Measurements from ENCODE around the gene CDH8.
"Not testable (repeated sequence)": the region's sequence is repeated elsewhere in the genome, so short reads cannot be mapped to it uniquely, and the experiment has no call there.

CDH8 gene

DNA sequence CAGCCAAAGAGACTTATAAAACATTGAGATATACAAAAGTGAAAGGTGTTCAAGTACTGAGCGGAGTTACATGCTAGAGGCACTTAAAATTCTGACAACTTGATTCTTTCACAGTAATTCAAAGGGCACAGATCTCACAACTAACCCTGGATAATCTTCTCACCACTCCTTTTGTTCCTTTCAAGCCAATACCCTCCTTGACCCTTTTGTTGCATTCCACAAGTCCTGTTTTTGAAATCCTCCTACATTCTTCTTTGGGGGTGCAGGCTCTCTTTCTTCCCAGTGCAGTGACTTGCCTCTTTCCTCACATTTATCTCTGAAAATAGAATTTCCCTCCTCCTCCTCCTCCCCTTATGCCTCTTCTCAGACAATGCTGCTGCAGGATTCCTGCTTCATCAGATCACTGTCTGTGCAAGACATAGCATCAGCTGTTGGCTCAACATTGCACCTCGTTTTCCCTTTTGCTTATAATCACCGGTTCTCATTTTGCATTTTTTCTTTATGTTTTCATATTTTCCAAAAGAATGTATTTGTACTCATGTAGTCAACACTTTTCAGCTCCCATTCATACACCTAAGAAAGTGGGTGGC lies 199.3 kb downstream of the CDH8 start:
- DNase-seq = no peak

DNA sequence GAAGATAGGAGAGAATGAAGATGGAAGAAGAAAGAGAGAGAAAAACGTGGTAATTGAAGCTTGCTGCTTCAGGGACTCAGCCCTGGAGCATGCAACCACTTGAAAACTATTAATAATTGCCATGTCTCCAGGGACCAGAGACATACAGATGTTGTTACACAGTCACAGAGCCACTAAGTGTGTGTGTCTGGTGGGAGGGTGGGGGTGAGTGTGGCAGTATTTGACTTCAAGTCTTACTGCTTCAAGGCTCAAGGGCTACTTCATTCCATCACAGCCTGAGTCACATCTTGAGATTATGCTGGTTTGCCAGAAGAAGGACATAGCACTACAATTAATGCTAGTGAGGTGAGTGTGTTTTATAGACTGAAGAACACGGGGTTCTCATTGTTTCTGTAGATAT lies 202.2 kb downstream of the CDH8 start:
- DNase-seq = no peak

DNA sequence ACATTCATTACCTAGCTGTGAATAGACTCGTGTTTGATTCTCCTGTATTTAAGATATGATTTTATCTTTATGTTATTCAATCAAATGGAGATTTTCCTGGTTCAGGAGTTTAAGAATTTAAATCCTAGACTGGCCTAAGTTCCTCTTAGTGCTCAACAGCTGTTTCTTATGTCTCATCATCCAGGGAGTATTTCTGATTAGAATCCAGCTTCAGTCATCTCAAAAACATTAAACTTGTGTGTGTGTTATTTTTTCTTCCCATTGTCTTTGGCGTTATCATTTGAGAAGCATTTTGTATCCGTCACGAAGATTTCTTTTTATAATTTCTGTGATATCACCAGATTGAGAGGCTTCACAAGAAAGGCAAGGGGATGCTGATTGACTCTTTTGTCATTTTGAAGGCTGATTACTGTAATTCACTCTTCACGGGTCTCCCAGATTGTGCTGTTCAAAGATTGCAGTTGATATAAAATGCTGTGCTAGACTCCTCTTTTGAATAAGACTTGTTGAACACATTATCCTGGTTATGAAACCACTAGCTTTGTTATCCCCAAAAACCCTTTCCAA lies 204.8 kb downstream of the CDH8 start:
- no peak for DNase-seq

- no peak for DNase-seq
Observed at GRCh38 chr16:61829631-61830030, 206.6 kb downstream of the CDH8 start.

GRCh38 chr16:61823326-61823725 lies 212.9 kb downstream of the CDH8 start:
- DNase-seq = no peak

GRCh38 chr16:61820820-61821219 lies 215.4 kb downstream of the CDH8 start:
- DNase-seq = no peak

DNA sequence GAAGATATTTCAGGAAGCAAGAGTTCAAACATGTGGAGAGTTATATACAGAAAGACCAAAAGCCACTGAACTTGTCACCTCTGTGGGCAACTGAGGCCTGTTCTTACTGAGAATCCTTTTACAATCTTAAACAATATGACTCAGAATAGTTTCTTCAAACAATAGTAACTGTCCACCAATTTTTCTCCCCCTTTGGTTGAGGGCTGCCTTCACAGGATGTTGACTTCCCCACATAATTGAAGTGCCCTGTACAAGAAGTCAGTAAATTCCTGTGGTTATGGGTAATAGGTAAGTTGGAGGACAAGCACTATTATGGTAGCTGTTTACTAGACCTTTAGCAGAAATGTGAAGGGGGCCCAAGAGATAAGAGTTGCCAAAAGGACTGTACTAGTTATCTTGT lies 215.8 kb downstream of the CDH8 start:
- no peak for DNase-seq

DNA sequence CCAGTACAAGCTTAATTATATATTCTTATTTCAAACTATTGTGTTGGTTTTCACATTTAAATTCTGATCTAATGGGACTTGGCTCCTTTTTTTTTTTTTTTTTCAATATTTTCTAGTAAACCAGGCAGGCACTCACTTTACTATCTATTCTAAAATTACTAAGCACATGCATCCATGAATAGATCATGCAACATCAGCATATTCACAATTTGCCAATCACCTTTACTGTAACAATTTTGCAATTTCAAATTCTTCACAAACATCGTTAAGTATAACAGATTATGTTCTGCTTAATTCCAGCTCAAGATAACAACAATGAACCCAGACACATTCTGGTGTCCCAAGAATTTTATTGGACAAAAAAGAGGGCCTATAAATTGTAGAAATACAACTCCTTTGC lies 217.4 kb downstream of the CDH8 start:
- no peak for DNase-seq

DNA sequence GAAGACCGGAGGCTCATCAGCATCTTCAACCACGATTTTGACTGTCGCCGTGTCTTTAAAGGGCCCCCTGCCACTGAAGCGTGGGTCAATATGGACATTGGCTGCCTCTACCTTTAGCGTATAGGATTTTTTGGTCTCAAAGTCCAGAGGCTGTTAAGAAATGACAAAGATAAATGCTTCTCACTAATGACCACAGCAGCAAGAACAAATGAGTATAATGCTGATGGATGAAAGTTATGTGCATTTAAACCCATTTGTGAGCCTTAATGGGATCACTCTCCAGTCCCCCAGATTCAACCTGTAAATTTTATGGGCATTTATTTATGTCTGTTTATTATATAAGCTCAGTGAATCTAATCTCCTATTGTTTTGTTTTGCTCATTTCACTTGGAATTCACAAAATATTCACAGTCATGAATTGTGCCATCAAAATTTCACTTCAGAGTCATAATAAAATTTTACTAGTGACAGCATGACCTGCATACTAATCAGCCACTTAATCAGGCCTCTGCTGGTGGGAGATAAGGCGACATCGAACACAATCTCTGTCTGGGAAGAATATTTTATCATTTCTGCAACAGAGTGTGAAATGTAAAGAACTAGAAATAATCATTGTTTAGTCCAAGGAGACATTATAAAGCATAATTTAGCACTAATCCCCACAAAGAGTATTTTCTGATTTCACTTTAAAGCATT lies 218.5 kb downstream of the CDH8 start:
- DNase-seq = no peak

DNA sequence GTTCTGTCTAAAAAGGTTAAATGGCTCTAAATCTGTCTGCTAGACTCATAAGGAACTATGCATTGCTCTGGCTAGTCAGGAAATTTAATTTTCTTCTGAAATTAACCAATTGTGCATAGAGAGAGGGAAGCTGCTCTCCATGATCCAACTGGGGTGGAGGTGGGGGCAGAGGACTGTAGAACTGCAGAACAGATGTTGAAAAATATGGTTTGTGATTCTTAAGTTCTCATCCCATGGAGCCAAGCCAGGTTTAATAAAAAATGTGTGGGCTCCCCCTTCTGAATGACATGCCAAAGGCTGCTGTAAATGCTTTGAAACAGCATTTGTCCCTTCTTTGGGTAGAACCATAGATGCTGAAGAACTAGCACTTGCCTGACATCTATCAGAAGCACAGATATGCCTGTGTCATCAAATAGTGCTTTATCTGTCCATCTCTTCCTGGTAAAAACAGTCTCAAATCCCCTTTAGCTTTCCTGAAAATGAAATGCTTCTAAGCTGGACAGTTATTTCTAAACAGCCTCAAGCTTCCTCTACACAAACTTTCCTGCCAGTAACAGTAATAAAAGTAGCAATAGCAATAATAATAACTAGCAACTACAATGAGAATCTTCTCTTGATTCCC lies 221.4 kb downstream of the CDH8 start:
- DNase-seq = no peak

- DNase-seq = no peak
Observed at GRCh38 chr16:61813339-61813738, 222.9 kb downstream of the CDH8 start.

- no peak for DNase-seq
Observed at GRCh38 chr16:61812251-61812650, 224.0 kb downstream of the CDH8 start.

DNA sequence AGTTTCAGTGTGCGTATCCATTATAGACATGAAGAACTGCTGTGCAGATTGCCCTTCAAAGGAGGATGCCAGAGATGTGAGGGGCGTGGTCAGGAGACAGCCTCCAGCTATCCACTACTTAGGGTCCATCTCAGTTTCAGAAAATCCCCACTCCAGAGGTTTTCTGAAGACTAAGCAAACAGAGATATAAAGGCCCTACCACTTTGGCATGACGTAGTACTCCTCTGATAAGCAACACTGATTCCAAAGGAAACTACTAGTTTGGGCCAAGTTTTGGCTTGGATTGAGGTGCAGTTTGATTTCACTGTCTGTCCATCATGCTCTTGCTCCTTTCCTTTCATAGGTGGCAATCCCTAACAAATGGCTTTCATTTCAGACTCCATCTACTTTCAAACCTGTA lies 228.7 kb downstream of the CDH8 start:
- no peak for DNase-seq

DNA sequence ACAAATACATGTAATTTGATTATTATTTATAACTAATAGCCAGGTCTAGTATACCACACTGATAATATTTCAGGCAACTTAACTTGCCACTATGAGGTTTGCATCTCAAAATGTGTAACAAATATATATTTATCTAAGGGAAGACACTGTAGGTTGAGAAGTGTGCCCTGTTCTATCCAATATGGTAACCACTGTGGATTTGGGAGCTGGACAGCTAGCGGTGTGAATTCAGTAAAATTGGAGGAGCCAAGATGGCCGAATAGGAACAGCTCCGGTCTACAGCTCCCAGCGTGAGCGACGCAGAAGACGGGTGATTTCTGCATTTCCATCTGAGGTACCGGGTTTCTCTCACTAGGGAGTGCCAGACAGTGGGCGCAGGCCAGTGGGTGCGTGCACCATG lies 235.0 kb downstream of the CDH8 start:
- not testable (repeated sequence) for DNase-seq

DNA sequence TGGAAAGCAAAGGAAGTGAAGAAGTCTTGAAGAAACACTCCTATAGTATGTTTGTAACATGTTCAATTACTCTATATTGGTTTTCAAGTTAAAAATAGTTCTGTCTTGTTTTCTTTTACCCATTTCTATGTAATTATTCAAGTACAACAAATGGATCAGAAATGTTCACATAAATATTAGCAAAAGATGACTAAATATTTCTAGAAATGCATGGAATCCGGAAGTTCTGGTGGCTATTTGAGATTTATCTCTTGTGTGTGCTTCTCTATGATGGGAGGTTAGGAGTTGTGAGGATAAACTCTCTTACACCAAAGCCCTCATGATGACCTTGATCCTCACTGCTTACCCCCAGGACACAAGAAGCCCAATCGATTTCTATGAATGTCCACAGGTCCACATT lies 237.5 kb downstream of the CDH8 start:
- DNase-seq = no peak

DNA sequence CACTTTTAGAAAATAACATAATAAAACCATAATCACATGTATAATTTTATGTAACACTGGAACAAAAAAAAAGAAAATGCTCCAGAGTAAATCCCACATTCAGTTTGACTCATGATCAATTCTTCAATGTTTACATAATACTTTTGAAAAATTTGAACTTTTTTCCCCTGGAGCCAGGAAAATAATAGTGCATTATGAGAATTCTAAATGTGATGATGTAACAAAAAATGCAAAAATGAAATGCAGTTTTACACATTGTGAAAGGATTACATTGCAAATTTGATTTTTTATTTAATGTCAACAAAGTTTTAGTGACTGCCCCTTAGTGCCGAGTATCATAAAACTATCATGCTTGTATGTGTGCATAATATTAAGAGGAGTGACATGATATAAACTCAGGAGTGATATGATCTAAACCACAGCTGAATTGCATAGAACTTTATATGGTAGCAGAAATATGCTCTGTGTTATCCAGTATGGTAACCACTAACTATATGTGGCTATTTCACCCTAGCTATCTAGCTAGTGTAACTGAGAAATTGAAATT lies 238.2 kb downstream of the CDH8 start:
- DNase-seq = no peak

GRCh38 chr16:61797296-61797795 lies 238.9 kb downstream of the CDH8 start:
- DNase-seq = no peak

- no peak for DNase-seq
Observed at GRCh38 chr16:61792194-61792909, 243.9 kb downstream of the CDH8 start.

GRCh38 chr16:61791464-61791863 lies 244.8 kb downstream of the CDH8 start:
- no peak for DNase-seq

DNA sequence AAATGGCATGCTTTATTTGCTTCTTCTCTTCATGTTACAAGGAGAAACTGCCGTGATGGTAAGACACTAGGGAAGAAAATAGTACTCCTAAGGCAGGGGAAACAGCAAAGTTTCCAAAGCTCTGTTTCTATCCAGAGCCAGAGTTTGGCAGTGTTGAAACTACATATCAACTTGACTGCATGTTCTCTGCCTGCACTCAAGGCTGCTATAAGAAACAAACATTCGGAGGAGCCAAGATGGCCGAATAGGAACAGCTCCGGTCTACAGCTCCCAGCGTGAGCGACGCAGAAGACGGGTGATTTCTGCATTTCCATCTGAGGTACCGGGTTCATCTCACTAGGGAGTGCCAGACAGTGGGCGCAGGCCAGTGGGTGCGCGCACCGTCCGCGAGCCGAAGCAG lies 254.4 kb downstream of the CDH8 start:
- not testable (repeated sequence) for DNase-seq

DNA sequence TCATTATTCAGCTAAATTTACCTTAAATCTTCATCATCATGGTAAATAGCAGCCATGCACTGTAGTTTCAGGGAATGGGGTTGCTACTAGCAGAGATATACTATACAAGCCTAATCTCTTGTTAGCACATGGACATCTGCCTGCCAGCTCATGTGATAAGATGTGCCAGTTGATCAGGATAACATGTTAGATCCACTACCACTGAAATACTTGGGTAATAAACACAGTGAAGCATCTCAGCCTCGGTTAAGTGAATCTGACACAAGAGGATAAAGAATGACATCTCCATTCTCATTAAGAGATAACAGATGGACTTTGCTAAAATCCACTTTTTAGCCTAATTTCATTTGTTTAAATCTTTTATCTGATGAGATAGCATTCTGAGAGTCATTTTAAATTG lies 256.1 kb downstream of the CDH8 start:
- DNase-seq = no peak

- no peak for DNase-seq
Observed at GRCh38 chr16:61770301-61770700, 265.9 kb downstream of the CDH8 start.

DNA sequence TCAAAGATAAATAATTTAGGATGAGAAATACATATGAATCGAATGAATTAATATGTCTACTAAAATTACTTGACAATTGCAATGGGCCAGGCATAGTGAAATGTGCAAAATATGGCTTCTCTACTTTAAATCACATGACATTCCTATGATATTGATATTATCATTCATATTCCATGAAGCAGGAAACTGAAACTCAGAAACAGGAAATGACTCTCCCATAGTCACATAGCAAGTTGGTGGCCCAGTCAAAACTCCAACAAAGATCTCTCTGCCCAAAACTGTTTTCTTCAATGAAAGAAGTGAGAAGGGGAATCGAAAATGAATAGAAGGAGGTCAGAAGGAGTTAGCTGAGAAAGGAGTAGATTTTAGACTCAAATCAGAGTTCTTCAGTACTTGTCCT lies 272.2 kb downstream of the CDH8 start:
- no peak for DNase-seq

Measured in stimulated activated naive CD4-positive, alpha-beta T cell (primary cell).